ENCODE results near the gene PDZD8.

DNA sequence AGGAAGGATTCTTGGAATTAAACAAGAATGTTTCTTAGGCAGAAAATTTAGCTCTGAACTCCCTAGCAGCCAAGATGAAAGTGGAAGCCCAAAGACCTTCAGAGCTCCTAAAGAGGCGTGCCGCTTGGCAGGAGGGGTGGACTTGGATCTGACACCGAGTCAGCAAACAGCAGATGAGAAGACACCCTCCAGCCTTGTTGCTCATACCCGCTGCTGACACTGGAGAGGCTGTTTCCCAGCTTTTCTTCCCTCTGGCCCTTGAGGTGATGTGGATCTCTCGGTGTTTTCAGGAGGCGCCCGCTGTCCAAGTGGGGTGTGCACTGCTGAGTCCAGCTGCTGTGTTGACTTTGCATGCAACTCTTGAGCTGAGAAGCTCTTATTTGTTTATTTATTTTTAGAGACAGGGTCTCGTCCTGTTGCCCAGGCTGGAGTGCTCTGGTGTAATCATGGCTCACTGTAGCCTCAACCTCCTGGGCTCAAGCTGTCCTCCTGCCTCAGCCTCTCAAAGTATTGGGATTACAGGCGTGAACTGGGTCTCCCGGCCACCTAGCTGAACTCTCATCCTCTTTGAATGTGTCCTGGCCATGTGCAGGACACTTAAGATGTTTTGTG is 112.8 kb downstream of the PDZD8 start:
- no peak for TF ChIP-seq ARNTL (CRISPR knock-in tag; IDR thresholded peaks at IDR 0.05; ENCODE audit: borderline replicate concordance, low read depth)
- no peak for TF ChIP-seq GLIS3 (CRISPR knock-in tag; IDR thresholded peaks at IDR 0.05)
- TF ChIP-seq, protein P1, sequence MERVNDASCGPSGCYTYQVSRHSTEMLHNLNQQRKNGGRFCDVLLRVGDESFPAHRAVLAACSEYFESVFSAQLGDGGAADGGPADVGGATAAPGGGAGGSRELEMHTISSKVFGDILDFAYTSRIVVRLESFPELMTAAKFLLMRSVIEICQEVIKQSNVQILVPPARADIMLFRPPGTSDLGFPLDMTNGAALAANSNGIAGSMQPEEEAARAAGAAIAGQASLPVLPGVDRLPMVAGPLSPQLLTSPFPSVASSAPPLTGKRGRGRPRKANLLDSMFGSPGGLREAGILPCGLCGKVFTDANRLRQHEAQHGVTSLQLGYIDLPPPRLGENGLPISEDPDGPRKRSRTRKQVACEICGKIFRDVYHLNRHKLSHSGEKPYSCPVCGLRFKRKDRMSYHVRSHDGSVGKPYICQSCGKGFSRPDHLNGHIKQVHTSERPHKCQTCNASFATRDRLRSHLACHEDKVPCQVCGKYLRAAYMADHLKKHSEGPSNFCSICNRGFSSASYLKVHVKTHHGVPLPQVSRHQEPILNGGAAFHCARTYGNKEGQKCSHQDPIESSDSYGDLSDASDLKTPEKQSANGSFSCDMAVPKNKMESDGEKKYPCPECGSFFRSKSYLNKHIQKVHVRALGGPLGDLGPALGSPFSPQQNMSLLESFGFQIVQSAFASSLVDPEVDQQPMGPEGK (CRISPR knock-in tag; IDR thresholded peaks at IDR 0.05; ENCODE audit: borderline replicate concordance): no peak
